GM19239 (cell line): ENCODE results near the gene NTMT1.

Experiments
- DNase-seq: peaks from one replicate; pipeline ENCODE4 v3.0.0; 2011; ENCODE audit warnings: low spot score; ENCODE audit not compliant: insufficient read length
- FAIRE-seq: peaks from 2 replicates; lab custom pipeline; 2011; peaks lifted over from hg19 to GRCh38; lab: Jason Lieb, UNC

Gene NTMT1

DNA sequence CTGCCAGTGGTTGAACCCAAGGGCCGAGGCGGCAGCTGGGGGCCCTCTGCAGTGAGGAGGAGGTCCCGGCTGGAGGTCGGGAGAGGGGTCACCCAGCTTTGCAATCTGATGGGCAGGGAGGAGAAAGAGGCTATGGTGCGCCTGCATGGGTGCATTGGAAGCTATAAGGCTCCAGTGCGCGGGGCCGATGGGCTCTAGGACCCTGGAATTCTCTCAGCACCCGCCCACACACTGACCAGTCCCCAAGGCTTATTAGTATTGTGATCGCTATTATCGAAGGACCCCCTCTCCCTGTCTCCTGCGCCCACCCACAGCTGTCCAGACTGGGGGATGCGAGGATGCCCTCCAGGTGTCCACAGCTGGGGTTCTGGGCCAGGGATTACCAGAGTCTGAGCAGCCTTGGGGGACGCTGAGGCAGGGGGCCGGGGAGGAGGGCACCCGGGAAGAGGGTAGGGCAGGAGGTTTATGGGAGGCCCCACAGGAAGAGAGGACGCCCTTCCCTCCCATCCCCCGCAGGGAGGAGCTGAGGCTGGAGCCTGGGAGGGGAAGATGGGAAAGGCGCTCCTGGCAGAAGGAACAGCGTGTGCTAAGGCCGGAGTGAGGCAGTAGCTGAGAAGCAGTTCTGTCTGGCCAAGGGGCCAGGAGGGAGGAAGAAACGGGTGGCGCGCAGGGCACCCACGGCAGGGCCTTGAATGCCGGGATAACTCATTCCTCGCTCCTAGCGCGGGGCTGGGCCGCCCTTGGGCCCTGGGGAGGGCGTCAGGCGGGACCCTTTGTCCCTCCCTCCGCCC lies 29.2 kb upstream of the NTMT1 start:
- FAIRE-seq: no peak
- DNase-seq: no peak

DNA sequence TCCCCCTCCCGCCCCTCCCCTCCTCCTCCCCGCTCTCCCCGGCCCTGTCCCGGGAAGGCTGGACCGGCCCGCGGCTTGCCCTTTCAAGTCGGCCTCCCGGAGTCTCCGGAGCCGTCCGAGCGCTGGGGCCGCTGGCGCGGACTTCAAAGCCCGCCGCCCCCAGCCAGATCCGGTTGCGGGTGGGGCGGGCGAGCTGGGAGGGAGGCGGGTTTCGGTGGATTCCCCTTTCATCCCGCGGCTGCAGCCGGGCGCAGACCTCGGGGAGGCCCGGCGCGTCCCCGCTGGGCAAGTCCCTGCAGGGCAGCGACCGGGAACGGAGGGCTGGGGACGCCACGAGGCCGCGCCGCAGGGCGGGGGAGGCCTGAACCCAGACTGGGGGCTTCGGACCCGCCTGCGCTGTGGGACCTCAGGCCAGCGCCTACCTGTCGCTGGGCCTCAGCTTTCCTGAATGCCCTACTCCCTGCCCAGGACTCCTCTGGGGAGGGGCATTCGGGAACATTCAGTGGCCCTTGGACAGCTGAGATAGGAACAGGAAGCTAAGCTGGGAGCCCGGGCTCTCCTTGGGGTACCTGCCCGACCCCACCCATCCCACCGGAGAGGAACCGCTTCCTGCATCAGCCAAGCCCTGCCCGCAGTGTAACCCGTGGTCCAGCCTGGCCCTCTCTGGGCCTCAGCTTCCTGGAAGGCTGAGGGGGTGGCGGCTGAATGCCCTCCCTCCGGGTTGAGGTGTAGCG lies 28.4 kb upstream of the NTMT1 start:
- DNase-seq: no peak
- FAIRE-seq: peak; percentile 21

DNA sequence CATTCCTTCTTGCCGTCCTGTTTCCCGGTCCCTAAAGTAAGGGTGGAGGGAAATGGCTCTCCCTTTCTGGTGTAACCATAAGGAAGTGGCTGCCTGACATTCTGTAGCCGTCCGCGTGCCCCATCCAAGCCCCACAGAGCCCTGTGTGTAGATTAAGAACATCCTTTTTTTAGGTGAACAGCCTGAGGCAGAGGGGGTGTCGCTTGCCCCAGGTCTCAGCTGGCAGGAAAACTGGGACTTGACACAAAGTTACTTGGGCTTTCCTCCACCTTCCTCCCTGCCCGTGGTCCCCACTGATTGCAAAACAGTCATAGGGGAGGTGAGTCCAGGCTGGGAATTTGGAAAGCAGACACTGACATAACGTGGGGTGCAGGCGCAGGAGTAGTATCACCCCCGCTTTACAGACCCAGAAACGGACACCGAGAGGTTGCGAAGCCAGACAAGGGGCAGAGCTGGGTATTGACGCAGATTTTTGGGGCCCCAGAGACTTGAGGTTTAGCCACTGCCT lies 27.8 kb upstream of the NTMT1 start:
- FAIRE-seq (no peak), DNase-seq (no peak)

DNA sequence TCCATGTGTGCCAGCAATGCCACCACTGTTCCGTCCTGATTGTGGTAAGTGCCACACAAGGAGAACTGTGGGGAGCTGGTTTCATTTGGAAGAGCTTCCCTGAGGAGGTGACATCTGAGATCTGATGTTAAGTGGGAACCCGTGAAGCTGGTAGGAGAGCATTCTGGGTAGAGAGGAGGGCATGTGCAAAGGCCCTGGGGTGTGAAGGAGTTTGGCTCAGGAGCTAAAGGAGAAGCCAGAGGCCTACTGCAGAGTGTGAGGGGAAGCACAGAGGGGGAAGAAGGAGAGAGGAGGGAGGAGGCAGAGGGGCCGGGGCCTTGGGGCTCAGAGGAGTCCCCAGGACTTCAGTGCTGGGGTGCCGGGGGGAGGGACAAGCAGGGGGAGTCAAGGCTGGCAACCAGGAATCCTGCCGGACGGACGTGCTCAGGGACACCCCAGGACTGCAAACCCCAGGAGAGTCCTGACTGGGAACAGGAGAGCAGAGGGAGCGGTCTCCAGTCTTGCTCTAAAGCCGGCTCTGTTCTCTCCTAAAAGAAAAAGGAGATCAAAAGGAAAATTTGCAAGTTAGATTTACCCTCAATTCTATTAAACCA lies 24.8 kb upstream of the NTMT1 start:
- DNase-seq (no peak), FAIRE-seq (no peak)

DNA sequence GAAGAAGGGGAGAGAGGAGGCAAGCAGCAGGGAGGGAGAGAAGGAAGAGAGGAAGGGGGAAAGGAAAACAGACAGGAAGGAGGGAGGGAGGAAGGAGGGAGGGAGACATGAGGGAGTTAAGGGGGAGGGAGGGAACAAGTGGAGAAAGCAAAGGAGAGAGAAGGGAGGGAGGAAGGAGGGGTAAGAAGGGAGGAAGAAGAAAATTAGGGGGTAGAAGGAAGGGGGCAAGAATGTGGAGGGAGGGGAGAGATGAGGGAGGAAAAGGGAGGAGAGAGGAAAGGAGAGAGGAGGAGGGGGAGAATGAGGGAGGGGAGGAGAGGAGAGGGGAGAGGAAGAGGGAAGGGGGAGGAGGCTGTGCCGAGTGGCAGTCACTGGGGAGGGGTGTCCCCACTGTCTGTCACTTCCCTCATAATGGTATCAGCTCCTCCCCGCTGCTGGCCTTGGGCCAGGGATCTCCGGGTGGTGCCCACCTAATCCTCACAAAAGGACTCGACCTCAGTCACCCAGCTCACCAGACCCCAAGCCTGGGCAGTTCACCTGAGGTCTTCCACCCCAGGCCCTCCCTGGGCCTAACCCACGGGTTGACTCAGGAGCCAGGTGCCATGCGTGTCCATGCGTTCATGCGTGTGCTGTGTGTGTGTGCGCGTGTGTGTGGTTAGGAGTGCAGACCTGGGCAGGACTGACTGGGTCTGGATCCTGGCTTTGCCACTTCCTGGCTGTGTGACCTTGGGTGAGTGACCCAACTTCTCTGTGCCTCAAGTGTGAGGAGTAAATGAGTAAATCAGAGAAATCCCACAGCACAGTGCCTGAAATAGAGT lies 23.2 kb upstream of the NTMT1 start:
- FAIRE-seq (no peak), DNase-seq (no peak)

DNA sequence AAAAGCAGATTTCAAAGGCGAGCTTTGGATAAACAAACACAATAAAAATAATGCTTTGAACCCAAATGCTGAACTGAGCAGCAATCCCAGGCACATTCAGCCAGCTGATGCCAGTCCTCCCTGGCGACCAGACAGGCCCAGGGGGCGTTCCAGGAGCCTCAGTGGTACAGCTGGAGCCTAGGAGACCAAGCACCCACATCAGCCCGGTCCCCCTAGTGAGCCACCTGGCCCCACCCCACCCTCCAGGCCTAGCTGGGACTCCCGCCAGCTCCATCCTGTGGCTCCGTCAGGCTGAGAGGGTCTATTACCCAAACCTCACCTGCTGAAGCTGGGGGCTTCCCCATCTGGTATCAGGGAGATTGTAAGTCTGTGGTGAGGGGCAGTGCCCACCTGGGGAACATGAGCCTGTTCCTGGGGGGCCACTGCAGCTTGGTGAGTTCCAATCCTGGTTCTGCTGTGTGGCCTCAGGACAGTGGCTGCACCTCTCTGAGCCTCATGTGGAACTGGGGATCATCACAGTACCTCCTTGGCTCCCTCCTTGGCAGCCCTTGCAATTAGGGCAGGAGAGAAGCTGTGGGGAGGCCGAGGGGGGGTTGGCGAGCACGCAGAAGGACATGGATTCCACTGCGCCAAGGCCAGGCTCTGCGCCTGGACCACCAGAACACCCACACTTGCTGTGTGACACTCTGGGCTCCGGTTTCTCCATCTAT lies 21.8 kb upstream of the NTMT1 start:
- DNase-seq: no peak
- FAIRE-seq: no peak

DNA sequence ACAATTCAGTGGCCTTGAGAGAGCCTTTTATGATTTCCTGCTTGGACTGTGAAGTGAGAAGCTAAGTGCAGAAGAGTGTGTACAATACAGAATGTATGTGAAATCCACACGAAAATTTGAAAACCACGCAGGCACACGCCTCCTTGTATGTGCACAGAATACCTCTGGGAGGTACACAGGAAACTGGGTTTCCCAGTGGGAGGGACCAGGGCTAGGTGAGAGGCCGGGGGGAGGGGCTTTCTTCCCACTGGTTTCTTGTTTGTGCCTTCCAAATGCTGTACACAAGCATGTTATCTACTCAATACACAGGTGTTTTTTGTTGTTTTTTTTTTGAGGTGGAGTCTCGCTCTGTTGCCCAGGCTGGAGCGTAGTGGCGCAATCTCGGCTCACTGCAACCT lies 21.2 kb upstream of the NTMT1 start:
- DNase-seq (no peak), FAIRE-seq (no peak)

DNA sequence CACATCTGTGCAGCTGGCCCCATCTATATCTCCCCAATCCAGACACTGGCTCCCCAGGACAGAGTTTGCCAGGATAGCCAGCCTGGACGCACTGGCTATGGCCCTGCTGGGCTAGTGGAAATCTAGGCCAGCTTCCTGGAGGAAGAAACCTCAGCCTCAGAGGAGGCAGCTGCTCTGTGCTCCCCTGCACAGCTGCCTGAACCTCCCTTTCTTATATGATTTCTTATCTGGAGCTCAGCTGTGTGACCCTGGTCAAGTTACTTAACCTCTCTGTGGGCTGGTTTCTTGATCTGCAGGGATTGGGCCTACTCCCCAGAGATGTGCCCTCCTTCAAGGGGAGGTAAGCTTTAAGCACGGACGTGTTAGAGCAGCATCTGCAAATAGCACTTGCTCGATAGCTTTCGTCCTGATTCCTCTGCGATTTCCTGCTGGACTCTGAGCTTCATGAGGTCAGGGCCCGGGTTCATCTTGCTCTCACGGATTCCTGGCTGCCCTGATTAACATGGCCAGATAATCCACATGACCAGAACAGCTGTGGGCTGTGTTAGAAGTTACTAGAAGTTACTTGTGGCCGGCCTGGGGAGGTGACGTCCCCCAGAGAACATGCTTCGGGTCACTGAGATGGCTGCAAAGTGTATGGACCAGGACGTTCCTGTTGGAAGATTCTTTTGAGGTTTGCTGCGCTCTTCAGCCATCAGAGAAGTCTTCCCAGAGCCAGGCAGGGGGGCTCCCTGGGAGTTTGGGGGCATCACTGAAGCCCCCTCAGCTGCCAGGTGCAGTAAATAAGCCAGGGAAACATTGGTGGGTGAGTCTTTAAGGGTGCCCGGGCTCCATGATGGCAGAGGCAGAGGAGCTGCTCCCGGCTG lies 19.6 kb upstream of the NTMT1 start:
- FAIRE-seq: no peak
- no peak for DNase-seq

DNA sequence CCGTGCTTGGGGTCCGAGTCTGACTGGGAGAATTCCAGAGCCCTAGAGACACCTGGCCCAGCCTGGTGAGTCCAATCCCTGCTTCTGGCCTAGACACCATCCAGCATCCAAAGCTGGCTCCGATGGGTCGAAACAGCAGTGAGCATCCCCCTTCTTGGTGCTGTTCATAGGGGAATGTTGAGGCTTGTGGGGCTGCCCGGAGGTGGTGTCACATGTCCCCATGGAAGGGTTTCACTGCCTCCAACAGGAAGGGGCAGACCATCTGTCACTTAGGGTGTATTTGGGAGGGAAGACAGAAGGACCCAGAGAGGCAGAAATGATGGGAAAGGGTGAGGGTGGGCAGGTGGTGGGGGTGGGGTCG lies 19.0 kb upstream of the NTMT1 start:
- FAIRE-seq: no peak
- DNase-seq: no peak

DNA sequence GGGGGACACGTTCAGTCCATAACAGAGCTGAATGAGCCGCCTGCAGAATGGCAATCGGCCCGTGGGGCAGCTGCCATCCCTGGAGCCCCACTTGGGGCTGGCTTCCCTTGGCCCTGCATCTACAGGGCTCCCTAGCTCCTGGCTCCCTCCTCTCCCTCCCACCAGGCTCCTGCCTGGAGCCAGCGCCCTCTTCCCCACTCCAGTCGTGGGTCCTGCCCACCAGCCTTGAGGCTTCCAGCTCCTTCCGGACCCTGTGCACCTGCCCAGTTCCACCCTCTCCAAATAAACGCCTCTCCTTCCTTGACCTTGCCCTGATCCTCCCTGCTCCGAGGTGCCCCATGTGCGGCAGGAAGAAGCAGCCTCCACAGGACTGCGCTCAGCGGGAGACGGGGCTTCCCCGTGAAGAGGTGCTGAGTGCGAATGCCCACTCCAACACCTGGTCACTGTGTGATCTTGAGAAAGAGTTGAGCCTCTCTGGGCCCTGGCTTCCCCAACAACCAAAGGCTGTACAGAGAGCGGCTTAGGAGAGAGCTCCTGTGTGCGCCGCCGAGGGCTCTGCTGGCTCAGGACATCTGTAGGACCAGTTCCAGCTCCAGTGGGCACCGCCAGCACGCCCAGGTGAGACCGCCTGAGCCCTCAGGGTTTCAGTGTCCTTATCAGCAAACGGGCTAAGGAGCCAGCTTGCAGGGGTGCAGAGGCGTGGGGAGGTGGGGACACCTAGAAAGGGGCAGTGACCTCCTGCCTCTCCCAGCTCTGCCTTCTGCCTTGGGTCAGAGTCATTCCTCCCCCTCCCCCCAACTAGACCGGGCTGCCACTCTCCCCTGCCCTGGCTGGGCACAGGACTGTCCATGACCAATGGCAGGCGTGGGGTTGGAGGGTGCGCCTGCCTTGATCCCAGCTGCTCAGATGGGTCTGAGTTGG lies 17.1 kb upstream of the NTMT1 start:
- no peak for DNase-seq
- FAIRE-seq: no peak

DNA sequence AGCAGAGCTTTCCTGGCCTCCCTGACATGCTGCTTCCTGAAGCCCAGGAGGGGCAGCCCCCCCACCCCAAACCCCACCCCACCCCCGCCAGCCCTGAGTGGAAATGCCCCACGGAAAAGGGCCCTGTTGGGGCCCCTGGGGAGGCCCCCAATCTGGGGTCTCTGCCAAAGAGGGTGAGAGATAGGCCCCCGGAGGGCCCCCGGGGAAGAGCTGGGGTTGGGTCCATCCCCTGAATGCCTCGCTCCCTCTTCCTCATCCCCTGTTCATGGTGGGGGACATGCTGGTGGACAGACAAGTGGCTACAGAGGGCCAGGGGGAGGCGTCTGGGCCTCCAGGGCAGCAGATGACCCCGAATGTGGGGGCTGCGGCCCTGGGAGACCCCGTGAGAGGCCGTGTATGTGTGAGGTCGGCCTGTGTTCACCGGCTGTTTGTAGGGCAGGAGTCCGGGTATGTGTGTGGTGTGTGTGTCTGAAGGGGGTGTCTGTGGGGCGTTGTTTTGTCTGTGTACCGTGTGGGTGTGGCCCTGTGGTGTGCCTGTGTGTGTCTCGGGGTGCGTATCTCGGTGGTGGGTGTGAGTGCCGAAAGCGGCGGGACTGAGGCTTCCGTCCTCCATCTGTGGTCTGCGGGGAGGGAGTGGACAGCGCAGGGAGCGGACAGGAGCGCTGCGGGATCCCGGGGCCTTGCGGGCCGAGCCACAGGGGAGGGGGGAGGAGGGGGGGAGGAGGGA lies 16.3 kb upstream of the NTMT1 start:
- FAIRE-seq (no peak), DNase-seq (peak; percentile 73)

DNA sequence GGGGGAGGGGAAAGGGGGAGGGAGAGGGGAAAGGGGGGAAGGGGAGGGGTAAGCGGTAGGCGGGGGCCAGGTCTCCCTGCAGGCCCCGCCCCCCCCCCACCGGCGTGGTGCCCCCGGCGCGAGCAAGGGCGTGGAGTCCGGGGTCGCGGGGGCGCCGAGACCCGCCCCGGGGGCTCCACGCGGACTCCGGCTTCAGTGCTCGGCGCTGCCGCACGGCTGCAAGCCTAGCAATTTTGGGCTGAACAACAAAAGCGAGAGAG lies 15.8 kb upstream of the NTMT1 start:
- no peak for FAIRE-seq
- DNase-seq: no peak

DNA sequence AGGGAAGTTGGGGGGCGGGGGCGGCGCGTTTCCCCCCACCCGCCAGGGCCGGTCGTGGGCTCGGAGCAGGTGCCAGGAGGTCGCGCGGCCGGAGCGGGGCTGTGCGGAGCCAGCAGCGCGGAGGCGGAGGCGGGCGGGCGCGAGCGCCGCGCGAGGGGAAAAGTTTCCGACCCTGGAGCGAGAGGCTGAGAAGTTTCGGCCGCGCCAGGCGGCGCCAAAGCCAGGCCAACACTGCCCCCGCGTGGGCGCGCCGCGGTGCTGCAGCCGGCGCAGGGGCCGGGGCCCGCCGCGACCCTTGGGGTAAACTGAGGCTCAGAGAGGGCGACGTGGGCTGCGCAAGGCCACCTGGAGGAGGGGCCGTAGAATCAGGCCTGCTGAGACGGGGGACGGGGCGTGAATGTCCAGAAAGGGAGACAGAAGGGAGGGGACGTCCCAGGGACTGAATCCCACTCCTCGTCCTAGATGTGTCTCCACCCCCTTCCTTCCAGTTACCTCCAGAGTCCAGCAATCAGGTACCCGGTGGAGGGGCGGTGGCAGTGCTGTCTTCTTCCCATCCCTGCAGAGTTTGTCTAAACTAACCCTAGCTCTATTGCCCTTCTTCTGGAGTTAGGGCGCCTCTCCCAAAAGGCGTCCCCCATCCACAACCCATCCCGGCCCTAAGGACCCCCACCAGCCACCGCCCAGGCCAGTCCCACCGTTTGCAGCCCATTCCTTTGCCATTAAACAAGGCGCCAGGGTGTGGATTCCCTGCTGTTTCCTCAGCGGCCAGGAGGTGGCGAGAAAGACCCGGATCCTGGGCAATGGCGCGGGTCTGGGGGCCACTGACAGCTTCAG lies 15.3 kb upstream of the NTMT1 start:
- peak; percentile 86 for DNase-seq
- FAIRE-seq: no peak

DNA sequence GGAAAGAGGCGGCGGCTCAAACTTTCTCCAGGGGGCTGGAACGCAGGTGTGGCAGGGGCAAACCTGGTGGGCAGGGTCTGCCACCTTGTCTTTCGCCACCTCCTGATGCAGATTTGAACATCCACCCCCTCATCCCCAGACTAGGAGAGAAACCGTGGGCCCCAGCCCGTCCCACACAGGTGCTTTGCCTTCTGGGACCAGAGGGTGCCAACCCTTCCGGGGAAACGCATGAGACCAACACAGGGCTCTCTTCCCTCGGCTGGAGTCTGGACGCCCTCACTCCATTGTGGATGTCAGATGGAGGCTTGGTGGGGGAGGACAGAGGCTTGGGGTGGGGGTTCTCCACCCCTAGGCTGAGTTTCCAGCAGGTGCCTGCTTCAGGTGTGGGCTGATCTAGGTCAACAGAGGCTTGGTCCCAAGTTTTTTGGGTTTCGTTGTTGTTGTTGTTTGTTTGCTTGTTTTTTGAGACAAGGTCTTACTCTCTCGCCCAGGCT lies 14.6 kb upstream of the NTMT1 start:
- DNase-seq (no peak), FAIRE-seq (no peak)

DNA sequence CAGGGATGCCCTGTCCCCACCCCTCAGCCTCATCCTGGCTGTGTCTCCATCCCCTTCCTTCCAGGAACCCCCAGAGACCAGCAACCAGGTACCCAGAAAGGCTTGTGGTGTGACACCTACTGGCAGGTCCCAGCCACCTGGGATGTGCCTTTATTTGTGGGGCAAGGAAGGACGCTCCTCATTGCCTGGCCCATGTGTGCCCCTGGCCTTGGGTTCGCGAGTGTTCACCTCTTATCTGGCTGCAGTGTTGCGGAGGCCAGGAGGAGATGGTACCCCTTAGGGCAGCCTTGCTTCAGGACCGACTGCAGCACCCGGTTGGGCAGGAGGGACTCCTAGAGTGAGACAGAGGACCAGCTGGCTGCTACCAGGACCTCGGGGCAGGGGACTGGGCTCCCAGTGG lies 13.8 kb upstream of the NTMT1 start:
- FAIRE-seq (no peak), DNase-seq (no peak)

DNA sequence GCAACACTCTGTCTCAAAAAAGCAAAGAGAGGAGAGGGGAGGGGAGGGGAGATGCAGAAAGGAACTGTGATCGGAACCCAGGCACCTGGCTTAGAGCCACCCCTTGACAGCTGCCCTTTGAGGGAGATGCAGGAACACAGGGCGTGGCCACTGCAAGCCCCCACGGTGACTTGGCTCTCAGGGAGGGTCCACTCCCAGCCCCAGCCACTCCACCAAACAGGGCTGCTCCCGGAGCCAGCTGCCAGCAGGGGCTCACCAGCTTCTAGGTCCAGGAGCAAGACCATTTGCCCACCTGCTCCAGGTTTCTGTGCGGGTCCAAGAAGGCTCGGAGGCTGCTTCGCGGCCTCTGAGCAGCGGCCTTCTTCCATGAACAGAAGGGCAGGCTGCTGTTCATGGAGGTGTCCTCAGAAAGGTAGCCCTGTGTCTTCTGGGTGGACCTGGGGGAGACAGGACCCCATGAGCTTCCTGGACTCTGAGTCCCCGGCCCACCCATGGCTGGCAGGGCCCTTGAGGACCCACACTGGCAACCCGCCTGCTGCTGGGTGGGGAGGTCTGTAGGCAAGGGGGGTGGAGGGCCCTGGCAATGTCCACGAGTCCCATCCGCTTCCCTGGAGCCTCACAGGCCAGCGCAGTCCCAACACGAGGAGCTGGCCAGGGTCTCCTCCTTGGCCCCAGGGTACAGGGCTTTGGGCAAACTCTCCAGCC lies 13.0 kb upstream of the NTMT1 start:
- FAIRE-seq (no peak), DNase-seq (no peak)
